HG02642 (cell line): ENCODE data around the gene HOXC5.
"Not testable (repeated sequence)": the region's sequence is repeated elsewhere in the genome, so short reads cannot be mapped to it uniquely, and the experiment has no call there.

Source experiments
- ATAC-seq: cut with Tn5 transposase; IDR thresholded peaks from one replicate; pipeline ENCODE4 v1.9.1; 2021; ENCODE audit warnings: mild to moderate bottlenecking; ENCODE audit not compliant: unreplicated experiment, poor library complexity

Gene HOXC5

GRCh38 chr12:54058128-54058768, 25.4 kb downstream of the HOXC5 start:
- ATAC-seq = no peak

DNA sequence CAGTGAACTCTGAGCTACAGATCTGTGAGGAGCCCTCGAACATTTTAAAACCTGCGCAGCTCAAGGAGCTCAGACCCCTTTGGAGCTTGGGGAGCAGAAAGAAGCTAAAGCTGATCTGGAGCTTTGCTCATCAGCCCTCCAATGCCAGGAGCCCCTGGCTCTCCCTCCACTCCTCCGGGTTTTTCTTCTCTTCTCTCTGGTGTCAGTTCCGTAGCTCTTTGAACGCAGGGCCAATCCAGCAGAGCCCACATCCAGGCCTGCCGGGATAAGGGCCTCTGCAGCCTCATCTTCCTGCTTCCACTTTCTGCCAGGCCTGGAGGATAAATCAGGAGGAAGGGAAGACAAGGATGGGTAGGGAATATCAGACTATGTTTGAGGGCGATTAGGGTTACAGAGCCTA, 26.8 kb downstream of the HOXC5 start:
- ATAC-seq = no peak

DNA sequence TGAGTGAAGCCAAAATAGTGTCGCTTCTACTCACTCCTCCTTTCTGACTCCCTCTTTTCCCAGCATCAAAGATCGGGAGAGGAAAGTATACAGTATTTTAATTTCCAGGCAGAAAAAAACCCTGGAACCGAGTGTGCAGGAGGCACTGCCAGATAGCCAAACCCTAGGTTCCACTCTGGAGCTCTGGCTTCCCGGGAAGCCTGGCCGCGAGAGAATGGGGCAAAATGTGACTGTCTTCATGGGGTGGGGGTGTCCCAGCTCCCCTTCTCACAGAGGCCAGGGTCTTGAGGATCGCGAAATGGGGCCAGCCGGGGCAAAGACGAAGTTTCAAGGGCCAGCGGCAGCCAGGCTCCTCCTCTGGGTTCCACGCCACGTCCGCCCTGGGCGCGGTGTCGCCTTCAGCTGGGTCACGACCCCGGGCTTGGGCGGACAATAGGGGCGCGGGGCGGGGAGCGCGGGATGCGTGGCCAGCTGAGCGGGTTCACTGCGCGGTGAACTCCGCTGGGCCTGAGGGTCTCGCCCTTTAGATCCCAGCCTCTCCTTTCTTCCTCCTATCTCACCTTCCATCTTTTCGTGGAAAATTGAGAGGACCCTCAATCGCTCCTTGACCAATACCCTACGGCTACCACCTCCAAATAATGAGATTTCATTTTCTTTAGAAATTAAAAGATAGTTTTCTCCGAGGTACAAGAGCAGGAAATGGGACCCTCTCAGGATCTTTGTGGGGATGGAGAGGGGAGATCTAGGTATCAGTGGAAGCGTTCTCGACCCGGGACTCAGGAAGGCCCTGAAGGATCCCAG, 27.5 kb downstream of the HOXC5 start:
- ATAC-seq = no peak

- ATAC-seq = no peak
Measured at GRCh38 chr12:54060975-54061778, 28.3 kb downstream of the HOXC5 start.

- no peak for ATAC-seq
Measured at GRCh38 chr12:54065677-54066076, 32.8 kb downstream of the HOXC5 start.

DNA sequence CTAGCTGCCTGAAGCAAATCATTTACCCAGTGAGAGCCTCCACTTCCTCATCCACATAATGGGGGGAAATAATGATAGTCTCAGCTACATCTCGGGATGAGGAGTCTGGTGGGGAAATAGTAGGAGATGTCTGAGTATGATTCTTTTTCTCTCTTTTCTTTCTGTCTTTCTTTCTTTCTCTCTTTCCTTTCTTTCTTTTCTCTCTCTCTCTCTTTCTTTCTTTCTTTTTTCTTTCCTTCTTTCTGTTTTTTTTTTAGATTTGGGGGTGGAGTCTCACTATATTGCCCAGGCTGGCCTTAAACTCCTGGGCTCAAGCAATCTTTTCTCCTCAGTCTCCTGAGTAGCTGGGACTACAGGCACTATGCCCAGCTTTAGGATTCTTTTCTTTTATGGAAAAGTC, 33.6 kb downstream of the HOXC5 start:
- ATAC-seq = no peak

- ATAC-seq = no peak
Measured at GRCh38 chr12:54068418-54069070, 35.7 kb downstream of the HOXC5 start.

DNA sequence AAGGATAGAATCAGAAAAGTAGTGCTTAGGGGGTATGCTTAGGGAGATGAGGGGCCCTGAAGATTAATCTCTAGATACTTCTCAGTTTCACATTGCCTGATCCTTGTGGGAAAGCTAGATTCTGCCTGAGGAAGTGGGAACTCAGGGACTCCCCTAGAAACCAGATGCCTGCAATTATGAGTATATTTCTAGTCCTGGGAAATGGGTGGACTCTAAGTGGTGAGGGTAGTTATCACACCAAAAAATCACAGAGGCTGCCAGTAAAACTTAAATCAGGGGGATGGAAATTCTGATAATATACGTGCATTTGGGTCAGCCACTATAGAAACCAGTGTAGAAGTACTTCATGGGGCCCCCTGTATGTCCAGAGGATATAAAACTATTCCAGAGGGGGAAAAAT, 39.1 kb downstream of the HOXC5 start:
- ATAC-seq = no peak

GRCh38 chr12:54074308-54074707, 41.5 kb downstream of the HOXC5 start:
- ATAC-seq = no peak

DNA sequence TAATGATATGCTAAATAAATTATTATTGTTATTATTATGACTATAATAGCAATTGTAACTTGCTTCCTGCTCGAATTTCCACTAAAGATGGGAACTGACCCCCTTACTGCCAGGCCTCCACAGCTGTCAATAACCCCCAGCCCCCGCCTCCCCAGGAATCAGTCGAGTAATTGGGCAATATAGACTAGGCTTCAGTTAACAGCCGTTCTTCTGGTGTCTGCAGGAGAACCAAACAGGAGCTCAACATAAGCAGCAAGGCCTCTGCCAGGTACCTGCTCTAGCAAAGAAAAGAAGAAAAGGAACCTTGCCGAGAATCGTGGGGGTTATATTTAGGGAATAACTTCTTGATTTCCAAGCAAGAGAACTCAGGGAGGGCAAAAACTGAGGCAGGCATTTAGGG, 42.6 kb downstream of the HOXC5 start:
- ATAC-seq = no peak

- no peak for ATAC-seq
Measured at GRCh38 chr12:54075974-54076373, 43.1 kb downstream of the HOXC5 start.

DNA sequence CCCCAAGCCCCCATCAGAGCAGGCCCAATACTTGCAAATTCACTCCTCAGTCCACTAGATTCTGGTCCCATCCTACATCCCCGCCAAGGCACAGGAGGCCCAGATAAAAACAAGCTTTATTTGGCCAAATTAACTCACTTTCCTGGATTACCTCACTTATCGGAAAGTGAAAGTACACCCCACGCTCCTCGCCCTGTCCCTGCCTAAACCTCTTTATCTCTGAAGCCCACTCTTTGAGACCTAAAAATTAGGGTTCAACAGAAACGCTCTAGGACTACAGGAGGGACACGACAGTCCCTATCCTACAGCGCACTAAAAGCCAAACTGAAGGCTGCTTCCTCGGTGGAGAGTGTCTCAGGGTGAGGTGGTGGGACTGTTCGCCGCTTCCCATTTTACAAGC, 45.0 kb downstream of the HOXC5 start:
- not testable (repeated sequence) for ATAC-seq

DNA sequence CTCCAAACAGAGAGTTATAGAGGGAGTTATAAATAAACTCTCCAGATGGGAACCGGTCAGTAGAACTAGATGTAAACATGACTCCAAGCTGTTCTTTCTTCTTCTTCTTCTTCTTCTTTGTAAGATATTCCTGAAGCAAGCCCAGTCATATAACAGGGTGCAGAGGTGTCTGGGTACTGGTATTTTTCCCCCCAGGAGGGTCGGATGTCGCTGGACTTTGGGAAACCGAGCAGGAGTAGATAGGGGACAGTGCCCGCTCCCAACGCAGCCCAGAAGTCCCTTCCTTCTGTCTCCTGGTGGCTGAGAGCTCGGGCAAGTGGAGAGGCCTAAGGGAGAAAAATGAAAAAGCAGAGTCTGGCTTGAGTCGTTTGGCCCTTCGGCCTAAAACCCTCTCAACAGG, 46.3 kb downstream of the HOXC5 start:
- ATAC-seq = not testable (repeated sequence)

GRCh38 chr12:54080008-54080924, 47.4 kb downstream of the HOXC5 start:
- not testable (repeated sequence) for ATAC-seq

GRCh38 chr12:54081053-54081514, 48.2 kb downstream of the HOXC5 start:
- ATAC-seq = not testable (repeated sequence)

DNA sequence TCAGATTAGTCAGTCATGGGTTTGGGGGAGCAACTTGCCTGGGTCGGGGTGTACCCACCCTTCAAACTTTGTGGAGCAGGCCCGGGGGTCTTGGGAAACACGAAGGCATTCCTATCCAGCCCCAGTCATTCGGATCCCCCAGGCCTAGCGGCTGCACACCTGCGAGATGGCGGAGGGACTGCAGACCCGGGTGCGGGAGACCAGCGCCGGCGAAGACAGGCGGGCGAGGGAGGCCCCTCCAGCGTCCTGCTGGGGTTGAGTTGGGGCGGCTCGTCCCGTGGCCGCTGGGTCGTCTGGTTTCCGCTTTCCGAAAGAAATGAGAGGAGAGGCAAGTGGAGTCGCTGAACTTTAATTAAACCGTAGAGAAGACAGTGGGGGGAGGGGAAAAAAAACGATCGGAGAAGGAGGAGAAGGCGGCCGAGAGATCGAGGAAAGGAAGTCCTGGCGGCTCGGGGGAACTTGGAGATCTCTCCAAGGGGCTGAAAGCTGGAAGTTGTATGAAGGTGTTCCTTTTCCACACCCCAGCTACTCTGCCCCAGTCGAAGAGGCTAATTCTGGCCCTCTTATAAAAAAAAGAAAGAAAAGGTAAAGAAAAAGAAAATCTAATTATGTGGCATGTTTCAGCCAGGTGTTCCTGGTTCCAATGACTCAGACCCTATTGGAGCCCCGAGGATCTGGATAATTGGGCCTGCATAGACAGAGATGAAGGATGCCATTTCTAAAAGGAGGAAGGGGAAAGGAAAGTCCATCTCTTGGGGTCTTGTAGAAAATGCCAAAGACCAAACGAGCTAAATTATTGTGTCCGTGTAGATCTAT, 48.9 kb downstream of the HOXC5 start:
- ATAC-seq = not testable (repeated sequence)

GRCh38 chr12:54082397-54082892, 49.6 kb downstream of the HOXC5 start:
- no peak for ATAC-seq
